SU-DHL-6 (cell line): ENCODE results near the gene MPIG6B.

Experiments used
- EZH2phosphoT487 ChIP-seq: fragments of 200-600 bp; sonication (generic), shearing (Covaris generic); conservative IDR thresholded peaks from 2 replicates; pipeline ENCODE4 v1.6.1; 2018; ENCODE audit warnings: mild to moderate bottlenecking, antibody characterized with exemption, low read length, moderate library complexity, mixed read lengths
- TF ChIP-seq, protein P1 (sequence below): fragments of 200-600 bp; sonication (generic); IDR thresholded peaks from one replicate; pipeline ENCODE4 v1.5.1; 2017; ENCODE audit warnings: antibody characterized with exemption, mild to moderate bottlenecking, low read length, moderate library complexity; ENCODE audit not compliant: insufficient read depth, poor library complexity, severe bottlenecking

DNA sequence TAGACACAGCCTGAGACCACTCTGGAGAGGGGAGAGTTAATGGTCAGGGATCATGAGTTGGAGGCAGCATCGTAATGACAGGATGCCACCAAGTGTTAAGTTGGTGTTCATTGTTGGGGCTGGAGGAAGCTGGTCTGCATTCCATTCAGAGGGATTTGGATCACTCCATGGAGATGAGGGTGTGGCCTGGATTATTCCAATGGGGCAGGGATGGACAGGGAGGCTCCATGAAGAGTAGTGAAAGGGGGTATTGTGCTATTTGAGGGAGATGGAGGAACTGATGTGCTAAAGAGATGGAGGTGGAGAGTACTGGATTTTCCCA lies 40.4 kb downstream of the MPIG6B start:
- TF ChIP-seq, protein P1, sequence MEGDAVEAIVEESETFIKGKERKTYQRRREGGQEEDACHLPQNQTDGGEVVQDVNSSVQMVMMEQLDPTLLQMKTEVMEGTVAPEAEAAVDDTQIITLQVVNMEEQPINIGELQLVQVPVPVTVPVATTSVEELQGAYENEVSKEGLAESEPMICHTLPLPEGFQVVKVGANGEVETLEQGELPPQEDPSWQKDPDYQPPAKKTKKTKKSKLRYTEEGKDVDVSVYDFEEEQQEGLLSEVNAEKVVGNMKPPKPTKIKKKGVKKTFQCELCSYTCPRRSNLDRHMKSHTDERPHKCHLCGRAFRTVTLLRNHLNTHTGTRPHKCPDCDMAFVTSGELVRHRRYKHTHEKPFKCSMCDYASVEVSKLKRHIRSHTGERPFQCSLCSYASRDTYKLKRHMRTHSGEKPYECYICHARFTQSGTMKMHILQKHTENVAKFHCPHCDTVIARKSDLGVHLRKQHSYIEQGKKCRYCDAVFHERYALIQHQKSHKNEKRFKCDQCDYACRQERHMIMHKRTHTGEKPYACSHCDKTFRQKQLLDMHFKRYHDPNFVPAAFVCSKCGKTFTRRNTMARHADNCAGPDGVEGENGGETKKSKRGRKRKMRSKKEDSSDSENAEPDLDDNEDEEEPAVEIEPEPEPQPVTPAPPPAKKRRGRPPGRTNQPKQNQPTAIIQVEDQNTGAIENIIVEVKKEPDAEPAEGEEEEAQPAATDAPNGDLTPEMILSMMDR: no peak
- TF ChIP-seq EZH2phosphoT487: no peak
